HUES64 (cell line): Measurements from ENCODE around the gene EDC3.
"Not testable (repeated sequence)": the region's sequence is repeated elsewhere in the genome, so short reads cannot be mapped to it uniquely, and the experiment has no call there.

ENCODE experiments used
- H3K27ac ChIP-seq: 2 replicates; pipeline ENCODE4 v1.7.0; 2013; ENCODE audit warnings: low read depth, low read length, inconsistent platforms
- H3K27me3 ChIP-seq: 2 replicates; pipeline ENCODE4 v1.6.1; 2013; ENCODE audit warnings: mild to moderate bottlenecking, low read length; ENCODE audit not compliant: insufficient read depth
- H3K36me3 ChIP-seq: 2 replicates; pipeline ENCODE4 v1.6.1; 2013; ENCODE audit warnings: mild to moderate bottlenecking, low read length; ENCODE audit not compliant: insufficient read depth
- H3K4me1 ChIP-seq: 2 replicates; pipeline ENCODE4 v1.6.1; 2013; ENCODE audit warnings: mild to moderate bottlenecking, low read length, moderate library complexity; ENCODE audit not compliant: insufficient read depth
- H3K4me3 ChIP-seq: 2 replicates; pipeline ENCODE4 v1.5.1; 2013; ENCODE audit warnings: mild to moderate bottlenecking, low read length, moderate library complexity
- H3K9ac ChIP-seq: 2 replicates; pipeline ENCODE4 v1.6.1; 2013; ENCODE audit warnings: mild to moderate bottlenecking, low read depth, low read length
- H3K9me3 ChIP-seq: 2 replicates; pipeline ENCODE4 v1.6.1; 2013; ENCODE audit warnings: low read depth, low read length; ENCODE audit not compliant: insufficient read depth
- WGBS: fragments of 150-250, 120-280 bp; methylation state at CpG from one replicate; pipeline ENCODE4 v1.1.7; 2013; ENCODE audit warnings: missing lambda C conversion rate; 5-methylcytosine and 5-hydroxymethylcytosine counted together

EDC3 gene

GRCh38 chr15:74664028-74664616 is 31.7 kb downstream of the EDC3 start:
- H3K4me3 ChIP-seq: no peak overlapping the region
- H3K27ac ChIP-seq: no peak overlapping the region
- peaks cover 15% of the 10 kb centered on the region for H3K36me3 ChIP-seq
- H3K27me3 ChIP-seq: no peaks in the 10 kb centered on the region
- H3K9me3 ChIP-seq: no peaks in the 10 kb centered on the region
- H3K9ac ChIP-seq: no peak overlapping the region
- H3K4me1 ChIP-seq: no peaks in the 10 kb centered on the region
- WGBS: 88% methylated on average over 2 of the region's 2 CpGs

GRCh38 chr15:74663303-74664027 is 32.4 kb downstream of the EDC3 start:
- Histone ChIP-seq H3K4me1 (no peaks in the 10 kb centered on the region), H3K36me3 (peaks cover 12% of the 10 kb centered on the region), H3K9ac (no peak overlapping the region), H3K4me3 (no peak overlapping the region), H3K27ac (no peak overlapping the region), H3K27me3 (no peaks in the 10 kb centered on the region), H3K9me3 (no peaks in the 10 kb centered on the region)
- WGBS: 86% methylated on average over 5 of the region's 8 CpGs

- no peak overlapping the region for H3K4me3 ChIP-seq
- H3K36me3 ChIP-seq: peaks cover 2% of the 10 kb centered on the region; the same call in 1 of the 2 replicates
- 88% methylated on average over 2 of the region's 4 CpGs for WGBS
- no peaks in the 10 kb centered on the region for H3K4me1 ChIP-seq
- H3K27me3 ChIP-seq: no peaks in the 10 kb centered on the region
- no peak overlapping the region for H3K27ac ChIP-seq
- no peaks in the 10 kb centered on the region for H3K9me3 ChIP-seq
- H3K9ac ChIP-seq: no peak overlapping the region
Observed at GRCh38 chr15:74662064-74662860, 33.6 kb downstream of the EDC3 start.

- not testable (repeated sequence) for H3K36me3 ChIP-seq, H3K9ac ChIP-seq, H3K4me1 ChIP-seq, H3K9me3 ChIP-seq, H3K27ac ChIP-seq, H3K4me3 ChIP-seq, H3K27me3 ChIP-seq
- whole genome bisulfite sequencing: 96% methylated on average over 8 of the region's 8 CpGs
Observed at GRCh38 chr15:74661280-74661679, 34.5 kb downstream of the EDC3 start.

- Histone ChIP-seq H3K36me3 (peaks cover 19% of the 10 kb centered on the region), H3K4me1 (no peaks in the 10 kb centered on the region), H3K9me3 (no peaks in the 10 kb centered on the region), H3K4me3 (no peak overlapping the region), H3K9ac (no peak overlapping the region), H3K27me3 (no peaks in the 10 kb centered on the region), H3K27ac (no peak overlapping the region)
- 90% methylated on average over 3 of the region's 3 CpGs for WGBS
Observed at GRCh38 chr15:74657846-74658245, 38.0 kb downstream of the EDC3 start.

- no peak overlapping the region for H3K9ac ChIP-seq
- H3K4me3 ChIP-seq: no peak overlapping the region
- no peaks in the 10 kb centered on the region for H3K27me3 ChIP-seq
- H3K4me1 ChIP-seq: no peaks in the 10 kb centered on the region
- peaks cover 19% of the 10 kb centered on the region for H3K36me3 ChIP-seq
- no peak overlapping the region for H3K27ac ChIP-seq
- no peaks in the 10 kb centered on the region for H3K9me3 ChIP-seq
- 97% methylated on average over 6 of the region's 6 CpGs for WGBS
Observed at GRCh38 chr15:74656935-74657535, 38.8 kb downstream of the EDC3 start.

GRCh38 chr15:74655424-74655823 is 40.4 kb downstream of the EDC3 start:
- Histone ChIP-seq H3K36me3 (peaks cover 28% of the 10 kb centered on the region), H3K4me3 (no peak overlapping the region), H3K27me3 (no peaks in the 10 kb centered on the region), H3K27ac (no peak overlapping the region), H3K9me3 (no peaks in the 10 kb centered on the region), H3K4me1 (no peaks in the 10 kb centered on the region), H3K9ac (no peak overlapping the region)
- WGBS: 94% methylated on average over 7 of the region's 7 CpGs

GRCh38 chr15:74653426-74654102 is 42.3 kb downstream of the EDC3 start:
- Histone ChIP-seq H3K36me3 (peaks cover 28% of the 10 kb centered on the region), H3K4me3 (no peak overlapping the region), H3K9ac (no peak overlapping the region), H3K27ac (no peak overlapping the region), H3K27me3 (no peaks in the 10 kb centered on the region), H3K4me1 (no peaks in the 10 kb centered on the region), H3K9me3 (no peaks in the 10 kb centered on the region)
- WGBS: 96% methylated on average over 6 of the region's 7 CpGs

GRCh38 chr15:74651242-74651741 is 44.5 kb downstream of the EDC3 start:
- no peaks in the 10 kb centered on the region for H3K27me3 ChIP-seq
- H3K36me3 ChIP-seq: peaks cover 28% of the 10 kb centered on the region
- no peak overlapping the region for H3K27ac ChIP-seq
- 98% methylated on average over 3 of the region's 3 CpGs for WGBS
- no peak overlapping the region for H3K9ac ChIP-seq
- no peak overlapping the region for H3K4me3 ChIP-seq
- no peaks in the 10 kb centered on the region for H3K9me3 ChIP-seq
- H3K4me1 ChIP-seq: no peaks in the 10 kb centered on the region

GRCh38 chr15:74648051-74648842 is 47.6 kb downstream of the EDC3 start:
- Histone ChIP-seq H3K27ac (no peak overlapping the region), H3K9me3 (no peaks in the 10 kb centered on the region), H3K4me3 (no peak overlapping the region), H3K9ac (no peak overlapping the region), H3K36me3 (peaks cover 15% of the 10 kb centered on the region; the same call in 1 of the 2 replicates), H3K27me3 (no peaks in the 10 kb centered on the region), H3K4me1 (peaks cover 6% of the 10 kb centered on the region; the same call in 1 of the 2 replicates)
- WGBS: 95% methylated on average over 5 of the region's 5 CpGs
